ENCODE data around the gene OR13H1.
A peak's percentile ranks its signal among the peaks of the same experiment; 100 is the strongest.
"Not testable (repeated sequence)": the region's sequence is repeated elsewhere in the genome, so short reads cannot be mapped to it uniquely, and the experiment has no call there.

Gene OR13H1

DNA sequence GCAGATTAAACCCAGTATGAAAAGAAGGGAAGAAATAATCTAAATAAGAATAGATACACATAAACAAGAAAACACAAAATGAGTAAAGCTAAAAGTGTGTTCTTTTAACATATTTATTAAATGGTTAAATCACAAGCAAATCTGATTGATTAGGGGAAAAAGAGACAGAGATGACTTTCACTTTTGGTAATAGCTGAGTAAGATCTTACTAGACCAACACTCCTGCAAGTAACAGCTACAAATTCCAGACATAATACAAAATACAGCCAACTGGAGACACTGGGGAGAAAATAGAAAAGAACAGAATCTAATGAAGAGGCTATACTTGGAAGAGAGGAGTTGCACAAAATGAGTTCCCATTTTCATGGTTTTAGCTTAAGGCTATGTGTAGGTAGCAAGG is 33.5 kb downstream of the OR13H1 start:
- no peak overlapping the region for H2BK5ac ChIP-seq (ENCODE audit: low read length)
- H3K4me2 ChIP-seq (ENCODE audit: low read length) = no peak overlapping the region
- H3K27ac ChIP-seq (ENCODE audit: low read depth, low read length) = no peak overlapping the region
- DNase-seq = no peak
- no peak overlapping the region for H2BK15ac ChIP-seq (replicated peaks; ENCODE audit: low read depth)
- no peaks in the 10 kb centered on the region for H3K36me3 ChIP-seq (ENCODE audit: control insufficient read depth, insufficient read depth, low read length)
- no peaks in the 10 kb centered on the region for H3K27me3 ChIP-seq (ENCODE audit: insufficient read depth, low read length, poor library complexity)
- H3K4me3 ChIP-seq (ENCODE audit: low read length) = no peak overlapping the region
- no peak overlapping the region for H3K23ac ChIP-seq (ENCODE audit: low read length)
- no peak overlapping the region for H3K56ac ChIP-seq (ENCODE audit: low read length)
- H2AK5ac ChIP-seq (ENCODE audit: low read length) = no peak overlapping the region
- H3K79me1 ChIP-seq (ENCODE audit: low read length) = no peaks in the 10 kb centered on the region
- no peak overlapping the region for H3K4ac ChIP-seq (ENCODE audit: low read depth, low read length)
- H3K18ac ChIP-seq (ENCODE audit: low read length) = no peak overlapping the region
- no peak overlapping the region for H2BK120ac ChIP-seq (ENCODE audit: low read depth, low read length)
- no peak overlapping the region for H4K5ac ChIP-seq (ENCODE audit: low read length)
- H3K4me1 ChIP-seq (ENCODE audit: control insufficient read depth, low read depth, low read length) = no peaks in the 10 kb centered on the region
- H4K8ac ChIP-seq (ENCODE audit: low read depth, low read length) = no peak overlapping the region
- no peak overlapping the region for H3K9ac ChIP-seq (ENCODE audit: low read length)
- H3K79me2 ChIP-seq (ENCODE audit: control insufficient read depth, insufficient read depth, low read length) = no peaks in the 10 kb centered on the region

DNA sequence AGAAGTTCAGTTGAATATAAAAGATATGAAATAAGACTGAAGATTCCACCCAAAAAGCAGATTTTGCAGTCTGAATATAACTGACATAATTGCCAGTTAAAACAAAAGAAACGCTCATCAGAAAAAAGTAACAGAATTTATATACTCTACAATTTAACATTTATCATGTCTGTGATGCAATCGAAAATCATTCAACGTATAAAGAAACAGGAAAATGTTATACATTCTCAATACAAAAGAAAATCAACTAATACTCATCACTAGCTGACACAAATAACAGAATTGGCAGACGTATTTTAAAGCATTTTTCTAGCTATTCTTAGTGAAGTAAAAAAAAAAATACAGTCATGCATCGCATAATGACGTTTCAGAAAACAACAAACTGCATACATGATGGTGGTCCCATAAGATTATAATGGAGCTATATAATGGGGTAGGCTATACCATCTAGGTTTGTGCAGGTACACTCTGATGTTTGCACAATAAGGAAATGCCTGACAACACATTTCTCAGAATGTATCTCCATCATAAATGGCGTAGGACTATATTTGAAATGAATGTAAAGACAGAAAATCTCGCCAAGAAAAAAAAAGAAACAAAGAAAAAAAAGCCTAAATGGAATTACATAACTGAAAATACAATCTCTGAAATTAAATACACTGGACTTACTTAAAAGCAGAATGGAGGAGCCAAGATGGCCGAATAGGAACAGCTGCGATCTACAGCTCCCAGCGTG is 34.3 kb downstream of the OR13H1 start:
- no peak overlapping the region for H2AK5ac ChIP-seq (ENCODE audit: low read length)
- no peak overlapping the region for H3K4me3 ChIP-seq (ENCODE audit: low read length)
- peak; percentile 0 for DNase-seq
- H3K4me1 ChIP-seq (ENCODE audit: control insufficient read depth, low read depth, low read length) = no peaks in the 10 kb centered on the region
- H4K8ac ChIP-seq (ENCODE audit: low read depth, low read length) = no peak overlapping the region
- H3K23ac ChIP-seq (ENCODE audit: low read length) = no peak overlapping the region
- H3K9ac ChIP-seq (ENCODE audit: low read length) = no peak overlapping the region
- H3K36me3 ChIP-seq (ENCODE audit: control insufficient read depth, insufficient read depth, low read length) = no peaks in the 10 kb centered on the region
- H3K4me2 ChIP-seq (ENCODE audit: low read length) = no peak overlapping the region
- no CpG with 5 or more reads among the region's 11 CpGs for WGBS (ENCODE audit: extremely low coverage, insufficient coverage, low lambda C conversion rate)
- H2BK5ac ChIP-seq (ENCODE audit: low read length) = no peak overlapping the region
- H3K27me3 ChIP-seq (ENCODE audit: insufficient read depth, low read length, poor library complexity) = no peaks in the 10 kb centered on the region
- no peak overlapping the region for H4K5ac ChIP-seq (ENCODE audit: low read length)
- H2BK120ac ChIP-seq (ENCODE audit: low read depth, low read length) = no peak overlapping the region
- no peak overlapping the region for H3K56ac ChIP-seq (ENCODE audit: low read length)
- no peak overlapping the region for H3K18ac ChIP-seq (ENCODE audit: low read length)
- H3K4ac ChIP-seq (ENCODE audit: low read depth, low read length) = no peak overlapping the region
- H2BK15ac ChIP-seq (replicated peaks; ENCODE audit: low read depth) = no peak overlapping the region
- no peaks in the 10 kb centered on the region for H3K79me1 ChIP-seq (ENCODE audit: low read length)
- no peak overlapping the region for H3K27ac ChIP-seq (ENCODE audit: low read depth, low read length)
- no peaks in the 10 kb centered on the region for H3K79me2 ChIP-seq (ENCODE audit: control insufficient read depth, insufficient read depth, low read length)

DNA sequence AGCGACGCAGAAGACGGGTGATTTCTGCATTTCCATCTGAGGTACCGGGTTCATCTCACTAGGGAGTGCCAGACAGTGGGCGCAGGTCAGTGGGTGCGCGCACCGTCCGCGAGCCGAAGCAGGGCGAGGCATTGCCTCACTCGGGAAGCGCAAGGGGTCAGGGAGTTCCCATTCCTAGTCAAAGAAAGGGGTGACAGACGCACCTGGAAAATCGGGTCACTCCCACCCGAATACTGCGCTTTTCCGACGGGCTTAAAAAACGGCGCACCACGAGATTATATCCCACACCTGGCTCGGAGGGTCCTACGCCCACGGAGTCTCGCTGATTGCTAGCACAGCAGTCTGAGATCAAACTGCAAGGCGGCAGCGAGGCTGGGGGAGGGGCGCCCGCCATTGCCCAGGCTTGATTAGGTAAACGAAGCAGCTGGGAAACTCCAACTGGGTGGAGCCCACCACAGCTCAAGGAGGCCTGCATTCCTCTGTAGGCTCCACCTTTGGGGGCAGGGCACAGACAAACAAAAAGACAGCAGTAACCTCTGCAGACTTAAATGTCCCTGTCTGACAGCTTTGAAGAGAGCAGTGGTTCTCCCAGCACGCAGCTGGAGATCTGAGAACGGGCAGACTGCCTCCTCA is 35.0 kb downstream of the OR13H1 start:
- not testable (repeated sequence) for H3K23ac ChIP-seq (ENCODE audit: low read length); H3K4me3 ChIP-seq (ENCODE audit: low read length); H3K4ac ChIP-seq (ENCODE audit: low read depth, low read length); H2BK5ac ChIP-seq (ENCODE audit: low read length); H3K4me1 ChIP-seq (ENCODE audit: control insufficient read depth, low read depth, low read length); H3K79me2 ChIP-seq (ENCODE audit: control insufficient read depth, insufficient read depth, low read length); H3K79me1 ChIP-seq (ENCODE audit: low read length); H2BK120ac ChIP-seq (ENCODE audit: low read depth, low read length); H4K5ac ChIP-seq (ENCODE audit: low read length); H3K56ac ChIP-seq (ENCODE audit: low read length); H3K9ac ChIP-seq (ENCODE audit: low read length); H4K8ac ChIP-seq (ENCODE audit: low read depth, low read length); H3K36me3 ChIP-seq (ENCODE audit: control insufficient read depth, insufficient read depth, low read length); H2BK15ac ChIP-seq (replicated peaks; ENCODE audit: low read depth); H3K27me3 ChIP-seq (ENCODE audit: insufficient read depth, low read length, poor library complexity); H3K4me2 ChIP-seq (ENCODE audit: low read length); H2AK5ac ChIP-seq (ENCODE audit: low read length); H3K27ac ChIP-seq (ENCODE audit: low read depth, low read length); H3K18ac ChIP-seq (ENCODE audit: low read length)
- WGBS (ENCODE audit: extremely low coverage, insufficient coverage, low lambda C conversion rate) = no CpG with 5 or more reads among the region's 34 CpGs
- peak; percentile 65 for DNase-seq

DNA sequence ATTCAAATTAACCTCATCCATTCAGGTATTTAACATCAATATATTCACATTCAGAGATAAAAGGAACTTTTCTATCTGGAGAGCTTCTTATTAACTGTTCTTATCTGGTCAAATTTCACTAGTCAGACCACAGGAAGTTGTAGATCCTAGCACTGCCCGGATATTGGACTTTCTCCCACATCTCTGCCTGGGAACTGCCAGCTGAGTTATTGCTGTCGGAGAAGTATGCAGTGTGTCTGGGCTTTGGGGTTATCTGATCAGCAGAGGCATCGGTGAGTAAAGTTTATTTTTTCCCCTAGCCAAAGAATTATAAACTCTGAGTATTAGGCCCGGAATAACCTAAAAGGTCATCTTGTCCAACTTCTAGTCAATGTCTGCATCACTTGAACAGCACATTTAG is 45.1 kb downstream of the OR13H1 start:
- no peaks in the 10 kb centered on the region for H3K79me1 ChIP-seq (ENCODE audit: low read length)
- DNase-seq = no peak
- no peak overlapping the region for H4K8ac ChIP-seq (ENCODE audit: low read depth, low read length)
- H2BK120ac ChIP-seq (ENCODE audit: low read depth, low read length) = no peak overlapping the region
- H3K4ac ChIP-seq (ENCODE audit: low read depth, low read length) = no peak overlapping the region
- no peaks in the 10 kb centered on the region for H3K36me3 ChIP-seq (ENCODE audit: control insufficient read depth, insufficient read depth, low read length)
- no peak overlapping the region for H3K23ac ChIP-seq (ENCODE audit: low read length)
- H3K9ac ChIP-seq (ENCODE audit: low read length) = no peak overlapping the region
- no peak overlapping the region for H2BK15ac ChIP-seq (replicated peaks; ENCODE audit: low read depth)
- no peaks in the 10 kb centered on the region for H3K4me1 ChIP-seq (ENCODE audit: control insufficient read depth, low read depth, low read length)
- no peak overlapping the region for H3K18ac ChIP-seq (ENCODE audit: low read length)
- no peaks in the 10 kb centered on the region for H3K27me3 ChIP-seq (ENCODE audit: insufficient read depth, low read length, poor library complexity)
- no peak overlapping the region for H2BK5ac ChIP-seq (ENCODE audit: low read length)
- no peaks in the 10 kb centered on the region for H3K79me2 ChIP-seq (ENCODE audit: control insufficient read depth, insufficient read depth, low read length)
- H3K56ac ChIP-seq (ENCODE audit: low read length) = no peak overlapping the region
- no peak overlapping the region for H3K4me3 ChIP-seq (ENCODE audit: low read length)
- H3K27ac ChIP-seq (ENCODE audit: low read depth, low read length) = no peak overlapping the region
- WGBS (ENCODE audit: extremely low coverage, insufficient coverage, low lambda C conversion rate) = no CpG with 5 or more reads among the region's 4 CpGs
- H2AK5ac ChIP-seq (ENCODE audit: low read length) = no peak overlapping the region
- no peak overlapping the region for H4K5ac ChIP-seq (ENCODE audit: low read length)
- no peak overlapping the region for H3K4me2 ChIP-seq (ENCODE audit: low read length)

Data from mesendoderm (in vitro differentiated cells).